A549 (cell line): Measurements from ENCODE around the gene SLC16A7. TPM values are rescaled to one million over a fixed set of nuclear protein-coding genes. Genes with fewer than 3 reads are reported as not detected.

Source experiments
- ATAC-seq, 2 experiments: fragments of 200-7000 bp in 1 of 2; fragments of >200 bp in 1 of 2; cut with Nextera tagmentation in 1 of 2; cut with Tn5 transposase in 1 of 2; 3 replicates each; pipeline versions ENCODE4 v1.8.0 to v1.9.1; 2018 to 2020; ENCODE audit warnings: mild to moderate bottlenecking in 1 of 2, moderate library complexity in 1 of 2
- CTCF ChIA-PET: fragments of 300-600 bp; sonication (Branson Sonifier 250); formaldehyde crosslinking; extraction: SDS; loops from one replicate; lab custom pipeline; 2021; ENCODE audit warnings: antibody characterized with exemption, inconsistent platforms; lab: Yijun Ruan, JAX
- POLR2A ChIA-PET: fragments of 350-600 bp; formaldehyde crosslinking; extraction: SDS; loops from one replicate; lab custom pipeline; 2021; ENCODE audit warnings: antibody characterized with exemption, inconsistent platforms; lab: Yijun Ruan, JAX
- DNase-seq, 2 experiments: peaks; one replicate each; pipeline versions ENCODE4 v3.0.0 to v3.0.0-alpha.2; 2011 to 2016; ENCODE audit warnings: low read depth in 1 of 2, low spot score in 1 of 2
- FAIRE-seq: peaks from 2 replicates; lab custom pipeline; 2011; peaks lifted over from hg19 to GRCh38; lab: Jason Lieb, UNC
- H3K27ac ChIP-seq, 2 experiments: fragments of >200 bp; sonication (Bioruptor Twin); formaldehyde crosslinking; 3 replicates each; pipeline ENCODE4 v1.5.1; 2016 to 2017
- H3K4me1 ChIP-seq: fragments of >200 bp; sonication (Bioruptor Twin); formaldehyde crosslinking; 3 replicates; pipeline ENCODE4 v1.6.1; 2016
- H3K4me2 ChIP-seq: fragments of >200 bp; sonication (Bioruptor Twin); formaldehyde crosslinking; 3 replicates; pipeline ENCODE4 v1.6.1; 2016
- H3K4me3 ChIP-seq: fragments of >200 bp; sonication (Bioruptor Twin); formaldehyde crosslinking; 3 replicates; pipeline ENCODE4 v1.5.1; 2016
- H3K9me3 ChIP-seq: fragments of >200 bp; sonication (Bioruptor Twin); formaldehyde crosslinking; 3 replicates; pipeline ENCODE4 v1.6.1; 2016
- ATOH8 ChIP-seq: fragments of 250-450 bp; sonication (Bioruptor Pico); IDR thresholded peaks from 2 replicates; pipeline ENCODE4 v1.5.0; 2020; ENCODE audit warnings: low read depth, mild to moderate bottlenecking, moderate library complexity
- BCL3 ChIP-seq: fragments of >200 bp; sonication (Bioruptor Twin); formaldehyde crosslinking; IDR thresholded peaks from 3 replicates; pipeline ENCODE4 v1.6.1; 2016
- CBX8 ChIP-seq: fragments of 200-600 bp; sonication (generic); IDR thresholded peaks from 2 replicates; pipeline ENCODE4 v1.6.1; 2016
- CHD4 ChIP-seq: fragments of 200-600 bp; sonication (generic); IDR thresholded peaks from 2 replicates; pipeline ENCODE4 v1.6.1; 2016; ENCODE audit warnings: antibody characterized with exemption, mild to moderate bottlenecking, borderline replicate concordance
- CTCF ChIP-seq: fragments of >200 bp; sonication (Bioruptor Twin); formaldehyde crosslinking; IDR thresholded peaks from 3 replicates; pipeline ENCODE4 v1.5.1; 2016
- E2F6 ChIP-seq: IDR thresholded peaks from 2 replicates; pipeline ENCODE4 v1.6.1; 2012; ENCODE audit warnings: low read depth, borderline replicate concordance
- ELK1 ChIP-seq: fragments of 150-350 bp; IDR thresholded peaks from 2 replicates; pipeline ENCODE4 v1.6.1; 2014; ENCODE audit warnings: low read depth, mild to moderate bottlenecking, low read length
- ESRRA ChIP-seq: fragments of 150-350 bp; IDR thresholded peaks from 2 replicates; pipeline ENCODE4 v1.6.1; 2014; ENCODE audit warnings: mild to moderate bottlenecking, low read length, borderline replicate concordance
- FOSL2 ChIP-seq, 2 experiments: fragments of 450-650 bp in 1 of 2; fragments of >200 bp in 1 of 2; sonication (Bioruptor Twin) in 1 of 2; formaldehyde crosslinking; IDR thresholded peaks; 2 replicates each; pipeline versions ENCODE4 v1.5.0 to v1.6.1; 2016 to 2020; ENCODE audit warnings: mild to moderate bottlenecking in 1 of 2, moderate library complexity in 1 of 2
- HDAC2 ChIP-seq: fragments of 200-600 bp; sonication (generic); IDR thresholded peaks from 2 replicates; pipeline ENCODE4 v1.6.1; 2016
- HOXA7 ChIP-seq: fragments of 250-450 bp; sonication (Bioruptor Pico); IDR thresholded peaks from 2 replicates; pipeline ENCODE4 v1.5.0; 2020; ENCODE audit warnings: mild to moderate bottlenecking, moderate library complexity
- HOXB5 ChIP-seq: fragments of 250-450 bp; sonication (Bioruptor Pico); IDR thresholded peaks from 2 replicates; pipeline ENCODE4 v1.5.0; 2020; ENCODE audit warnings: mild to moderate bottlenecking, moderate library complexity
- JUN ChIP-seq, 2 experiments: fragments of >200 bp; sonication (Bioruptor Twin); formaldehyde crosslinking; IDR thresholded peaks; 2 replicates in 1 of 2; 3 replicates in 1 of 2; pipeline ENCODE4 v1.6.1; 2016 to 2017
- KDM1A ChIP-seq: fragments of 200-600 bp; sonication (generic); IDR thresholded peaks from 2 replicates; pipeline ENCODE4 v1.6.1; 2016; ENCODE audit warnings: low read depth, mild to moderate bottlenecking
- MAFK ChIP-seq: fragments of 450-650 bp; IDR thresholded peaks from 2 replicates; pipeline ENCODE4 v1.6.1; 2014; ENCODE audit not compliant: partially characterized antibody
- NFE2L2 ChIP-seq: fragments of 150-350 bp; conservative IDR thresholded peaks from 2 replicates; pipeline ENCODE4 v1.6.1; 2014; ENCODE audit warnings: low read length
- POLR2AphosphoS2 ChIP-seq: conservative IDR thresholded peaks from 2 replicates; pipeline ENCODE4 v1.6.1; 2012; ENCODE audit warnings: low read length, improper control_type of control experiment, inconsistent platforms
- RAD21 ChIP-seq, 2 experiments: fragments of >200 bp in 1 of 2; sonication (Bioruptor Twin) in 1 of 2; formaldehyde crosslinking in 1 of 2; IDR thresholded peaks in 1 of 2; conservative IDR thresholded peaks in 1 of 2; 2 replicates in 1 of 2; 3 replicates in 1 of 2; pipeline ENCODE4 v1.6.1; 2012 to 2018; ENCODE audit warnings: inconsistent platforms in 1 of 2
- RCOR1 ChIP-seq: fragments of 150-350 bp; IDR thresholded peaks from 2 replicates; pipeline ENCODE4 v1.6.1; 2014; ENCODE audit warnings: antibody characterized with exemption, low read length, low read depth
- TFCP2L1 ChIP-seq: fragments of 250-450 bp; sonication (Bioruptor Pico); IDR thresholded peaks from 2 replicates; pipeline ENCODE4 v1.5.0; 2021; ENCODE audit warnings: mild to moderate bottlenecking
- TP53 ChIP-seq: fragments of 250-450 bp; sonication (Bioruptor Pico); IDR thresholded peaks from 2 replicates; pipeline ENCODE4 v1.5.0; 2021; ENCODE audit warnings: mild to moderate bottlenecking, moderate library complexity
- ZC3H11A ChIP-seq: fragments of 450-650 bp; IDR thresholded peaks from 2 replicates; pipeline ENCODE4 v1.6.1; 2014; ENCODE audit warnings: antibody characterized with exemption, mild to moderate bottlenecking
- ZNF302 ChIP-seq: fragments of 250-450 bp; sonication (Bioruptor Pico); IDR thresholded peaks from 2 replicates; pipeline ENCODE4 v1.9.0; 2021; ENCODE audit warnings: inconsistent platforms, mild to moderate bottlenecking, moderate library complexity
- WGBS: methylation state at CpG from one replicate; pipeline ENCODE4 v1.1.6; 2017; ENCODE audit errors: missing lambda C conversion rate; 5-methylcytosine and 5-hydroxymethylcytosine counted together
- polyA plus RNA-seq, 4 experiments: library from polyadenylated mRNA; depleted of rRNA in 3 of 4; stranded (reverse); fragments of >200 nt; fragmentation: RNase III in 1 of 4; extraction: RNeasy Plus Mini Kit Qiagen cat#74134 plus additional on column Dnase treatment in 1 of 4; gene quantifications; 2 replicates in 3 of 4; 3 replicates in 1 of 4; pipeline ENCODE4 v1.2.3, GENCODE V29; 2011 to 2017

Gene SLC16A7
- polyA plus RNA-seq, 2 of the 4 experiments (the other 2 are of a cell fraction) = 0.14 to 0.23 TPM

- Histone ChIP-seq H3K4me3 (no peak overlapping the region), H3K27ac (no peak overlapping the region), H3K4me1 (no peaks in the 10 kb centered on the region), H3K4me2 (no peak overlapping the region), H3K9me3 (no peaks in the 10 kb centered on the region)
- POLR2A ChIA-PET = no interaction called here
- no peak for FAIRE-seq
- ATAC-seq = no peak
- 21% methylated on average over 2 of the region's 2 CpGs for WGBS
- DNase-seq = no peak
- TF ChIP-seq ELK1 (no peak), MAFK (peak; percentile 11)
- TF ChIP-seq, all 56 proteins: peak for 1
- CTCF ChIA-PET = no interaction called here
Observed at GRCh38 chr12:59699421-59700152, 103.8 kb downstream of the SLC16A7 start.

- FAIRE-seq = no peak
- ATAC-seq = no peak
- no peaks in the 10 kb centered on the region for H3K4me1 ChIP-seq
- no peak for TF ChIP-seq ZC3H11A
- TF ChIP-seq NFE2L2 = no peak
- TF ChIP-seq HDAC2 = no peak
- TF ChIP-seq POLR2AphosphoS2 = no peak
- TF ChIP-seq ESRRA = no peak
- no peak for TF ChIP-seq CHD4
- no peak for TF ChIP-seq HOXA7
- no peak for TF ChIP-seq ATOH8
- no peak for TF ChIP-seq FOSL2 (IDR thresholded peaks at IDR 0.05)
- TF ChIP-seq FOSL2 (CRISPR knock-in tag; IDR thresholded peaks at IDR 0.05) = no peak
- no peak overlapping the region for H3K4me2 ChIP-seq
- DNase-seq = no peak
- ChIA-PET CTCF (no interaction called here), POLR2A (no interaction called here)
- WGBS = 36% methylated on average over 1 of the region's 1 CpG
- H3K27ac ChIP-seq = no peak overlapping the region
- no peak overlapping the region for H3K4me3 ChIP-seq
- H3K9me3 ChIP-seq = no peaks in the 10 kb centered on the region
Observed at GRCh38 chr12:59700153-59700450, 104.3 kb downstream of the SLC16A7 start.

GRCh38 chr12:59708064-59708463, 112.2 kb downstream of the SLC16A7 start:
- CTCF ChIA-PET = no interaction called here
- Histone ChIP-seq H3K27ac (no peak overlapping the region), H3K9me3 (no peaks in the 10 kb centered on the region), H3K4me2 (no peak overlapping the region), H3K4me1 (no peaks in the 10 kb centered on the region), H3K4me3 (no peak overlapping the region)
- DNase-seq (no peak), FAIRE-seq (no peak), ATAC-seq (no peak)
- POLR2A ChIA-PET = no interaction called here
- TF ChIP-seq CTCF = no peak
- TF ChIP-seq JUN (IDR thresholded peaks at IDR 0.05) = no peak
- no peak for TF ChIP-seq RCOR1
- TF ChIP-seq TP53 (CRISPR knock-in tag) = no peak
- no peak for TF ChIP-seq ZNF302
- no peak for TF ChIP-seq BCL3
- TF ChIP-seq NFE2L2 = no peak
- no peak for TF ChIP-seq CBX8
- no peak for TF ChIP-seq RAD21 (conservative IDR thresholded peaks at IDR 0.05 in 1 of 2, IDR thresholded peaks at IDR 0.05 in 1 of 2)
- TF ChIP-seq FOSL2 (IDR thresholded peaks at IDR 0.05) = no peak
- no peak for TF ChIP-seq FOSL2 (CRISPR knock-in tag; IDR thresholded peaks at IDR 0.05)
- no peak for TF ChIP-seq HOXB5 (CRISPR knock-in tag)
- no peak for TF ChIP-seq TFCP2L1
- no peak for TF ChIP-seq E2F6
- no peak for TF ChIP-seq KDM1A
